H7 (cell line): ENCODE results near the gene HBQ1. TPM values are rescaled to one million over a fixed set of nuclear protein-coding genes. Genes with fewer than 3 reads are reported as not detected.
A peak's percentile ranks its signal among the peaks of the same experiment; 100 is the strongest.

ENCODE experiments used
- DNase-seq: peaks from one replicate; pipeline ENCODE4 v3.0.0; 2012
- H3K27me3 ChIP-seq: 2 replicates; pipeline ENCODE4 v1.6.0; 2011; ENCODE audit warnings: mild to moderate bottlenecking, low read length; ENCODE audit not compliant: control insufficient read depth, insufficient read depth
- H3K36me3 ChIP-seq: replicated peaks from 2 replicates; pipeline ENCODE4 v1.5.1; 2011; ENCODE audit warnings: low read length; ENCODE audit not compliant: control insufficient read depth, insufficient read depth
- H3K4me3 ChIP-seq: 2 replicates; pipeline ENCODE4 v1.5.1; 2011; ENCODE audit warnings: low read depth, mild to moderate bottlenecking, control low read depth, low read length, moderate library complexity; ENCODE audit not compliant: insufficient read depth
- total RNA-seq: library from RNA; depleted of rRNA; stranded (reverse); fragments of >200 nt; shearing (Covaris generic); gene quantifications from 2 replicates; pipeline ENCODE4 v1.2.3, GENCODE V29; 2014; rRNA removed

Gene HBQ1
- 0.59 and 1.6 TPM in 2 replicates for total RNA-seq

DNA sequence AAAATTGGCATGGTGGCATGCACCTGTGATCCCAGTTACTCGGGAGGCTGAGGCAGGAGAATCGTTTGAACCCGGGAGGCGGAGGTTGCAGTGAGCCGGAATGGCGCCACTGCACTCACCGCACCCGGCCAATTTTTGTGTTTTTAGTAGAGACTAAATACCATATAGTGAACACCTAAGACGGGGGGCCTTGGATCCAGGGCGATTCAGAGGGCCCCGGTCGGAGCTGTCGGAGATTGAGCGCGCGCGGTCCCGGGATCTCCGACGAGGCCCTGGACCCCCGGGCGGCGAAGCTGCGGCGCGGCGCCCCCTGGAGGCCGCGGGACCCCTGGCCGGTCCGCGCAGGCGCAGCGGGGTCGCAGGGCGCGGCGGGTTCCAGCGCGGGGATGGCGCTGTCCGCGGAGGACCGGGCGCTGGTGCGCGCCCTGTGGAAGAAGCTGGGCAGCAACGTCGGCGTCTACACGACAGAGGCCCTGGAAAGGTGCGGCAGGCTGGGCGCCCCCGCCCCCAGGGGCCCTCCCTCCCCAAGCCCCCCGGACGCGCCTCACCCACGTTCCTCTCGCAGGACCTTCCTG, at the start of gene HBQ1:
Gene HBQ1 (plus strand): TSS at position 359 of the 575 bp plus-strand sequence. CDS start 28 bp downstream, at position 387.
- Histone ChIP-seq H3K36me3 (no peaks in the 10 kb centered on the region; the same call in 1 of the 2 replicates), H3K4me3 (peak within 1 kb of the TSS; percentile 39), H3K27me3 (peaks cover 54% of the 10 kb centered on the region)
- DNase-seq, result peak; percentile 95

DNA sequence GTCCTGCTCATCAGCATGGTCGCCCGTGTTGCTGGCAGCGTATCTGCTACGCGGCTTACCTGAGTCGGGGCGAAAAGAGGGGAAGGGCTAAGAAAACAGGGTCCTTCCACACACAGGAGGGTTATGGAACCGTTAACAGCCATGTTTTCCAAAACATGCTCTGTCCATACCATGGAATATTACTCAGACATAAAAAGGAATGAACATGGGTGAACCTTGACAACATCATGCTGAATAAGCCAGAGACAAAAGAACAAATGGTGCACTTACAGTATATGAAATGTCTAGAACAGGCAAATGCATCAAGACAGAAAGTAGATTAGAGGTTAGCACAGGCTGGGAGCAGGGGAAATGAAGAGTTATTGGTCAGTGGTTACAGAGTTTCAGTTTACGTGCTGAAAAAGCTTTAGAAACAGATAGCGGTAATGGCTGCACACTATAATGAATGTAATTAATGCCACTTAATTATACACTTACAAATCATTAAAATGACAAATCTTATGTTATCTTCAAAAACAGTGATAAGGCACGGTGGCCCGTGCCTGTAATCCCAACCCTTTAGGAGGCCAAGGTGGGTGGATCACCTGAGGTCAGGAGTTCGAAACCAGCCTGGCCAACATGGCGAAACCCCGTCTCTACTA, 49.6 kb upstream of the HBQ1 start:
- H3K36me3 ChIP-seq, result no peaks in the 10 kb centered on the region; the same call in 1 of the 2 replicates
- H3K27me3 ChIP-seq, result no peaks in the 10 kb centered on the region
- H3K4me3 ChIP-seq, result no peak overlapping the region
- DNase-seq, result no peak

DNA sequence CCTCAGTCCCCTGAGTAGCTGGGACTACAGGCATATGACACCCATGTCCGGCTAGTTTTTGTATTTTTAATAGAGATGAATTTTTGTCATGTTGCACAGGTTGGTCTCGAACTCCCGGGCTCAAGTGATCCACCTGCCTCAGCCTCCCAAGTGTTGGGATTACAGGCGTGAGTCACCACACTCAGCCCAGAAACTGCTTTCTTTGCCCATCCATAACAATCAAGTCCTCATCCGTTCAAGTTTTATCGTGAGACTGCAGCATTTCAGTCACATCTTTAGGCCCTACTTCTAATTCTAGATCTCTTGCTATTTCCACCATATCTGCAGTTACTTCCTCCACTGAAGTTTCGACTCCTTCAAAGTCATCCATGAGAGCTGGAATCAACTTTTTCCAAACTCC, 48.1 kb upstream of the HBQ1 start:
- no peak overlapping the region for H3K4me3 ChIP-seq
- H3K27me3 ChIP-seq, result no peaks in the 10 kb centered on the region
- H3K36me3 ChIP-seq, result no peaks in the 10 kb centered on the region
- DNase-seq, result no peak

DNA sequence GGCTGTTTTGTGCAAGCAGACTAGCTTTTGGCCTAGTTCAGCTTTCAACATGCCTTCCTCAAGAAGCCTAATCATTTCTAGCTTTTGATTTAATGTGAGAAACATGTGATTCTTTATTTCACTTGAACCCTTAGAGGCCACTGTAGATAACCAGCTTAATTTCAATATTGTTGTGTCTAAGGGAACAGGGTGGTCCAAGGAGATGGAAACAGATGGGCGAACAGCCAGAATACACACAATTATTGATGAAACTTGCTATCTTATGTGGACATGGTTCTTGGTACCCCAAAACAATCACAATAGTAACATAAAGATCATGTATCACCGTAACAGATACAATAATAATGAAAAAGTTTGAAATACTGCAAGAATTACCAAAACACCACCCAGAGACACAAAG, 46.5 kb upstream of the HBQ1 start:
- DNase-seq, result no peak
- no peak overlapping the region for H3K4me3 ChIP-seq
- no peaks in the 10 kb centered on the region for H3K27me3 ChIP-seq
- no peaks in the 10 kb centered on the region for H3K36me3 ChIP-seq

DNA sequence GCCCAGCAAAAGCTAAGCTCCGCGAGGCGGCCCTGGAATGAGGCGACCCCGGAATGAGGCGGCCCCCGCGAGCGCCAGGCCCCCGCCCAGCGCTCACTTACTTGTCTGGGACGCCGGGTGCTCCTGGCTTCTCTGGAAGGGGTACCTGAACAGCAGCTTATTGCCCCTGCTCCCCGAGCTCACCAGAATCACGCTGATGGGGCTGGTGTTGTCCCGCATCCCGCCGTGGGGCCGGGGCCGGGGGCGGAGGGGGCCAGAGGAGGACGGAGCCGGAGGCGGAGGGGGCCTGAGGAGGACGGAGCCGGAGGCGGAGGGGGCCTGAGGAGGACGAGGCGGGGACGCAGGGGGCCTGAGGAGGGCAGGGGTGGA, 42.2 kb upstream of the HBQ1 start:
- Histone ChIP-seq H3K36me3 (no peaks in the 10 kb centered on the region), H3K4me3 (peak overlapping the region; percentile 60), H3K27me3 (no peaks in the 10 kb centered on the region)
- DNase-seq, result peak; percentile 91

DNA sequence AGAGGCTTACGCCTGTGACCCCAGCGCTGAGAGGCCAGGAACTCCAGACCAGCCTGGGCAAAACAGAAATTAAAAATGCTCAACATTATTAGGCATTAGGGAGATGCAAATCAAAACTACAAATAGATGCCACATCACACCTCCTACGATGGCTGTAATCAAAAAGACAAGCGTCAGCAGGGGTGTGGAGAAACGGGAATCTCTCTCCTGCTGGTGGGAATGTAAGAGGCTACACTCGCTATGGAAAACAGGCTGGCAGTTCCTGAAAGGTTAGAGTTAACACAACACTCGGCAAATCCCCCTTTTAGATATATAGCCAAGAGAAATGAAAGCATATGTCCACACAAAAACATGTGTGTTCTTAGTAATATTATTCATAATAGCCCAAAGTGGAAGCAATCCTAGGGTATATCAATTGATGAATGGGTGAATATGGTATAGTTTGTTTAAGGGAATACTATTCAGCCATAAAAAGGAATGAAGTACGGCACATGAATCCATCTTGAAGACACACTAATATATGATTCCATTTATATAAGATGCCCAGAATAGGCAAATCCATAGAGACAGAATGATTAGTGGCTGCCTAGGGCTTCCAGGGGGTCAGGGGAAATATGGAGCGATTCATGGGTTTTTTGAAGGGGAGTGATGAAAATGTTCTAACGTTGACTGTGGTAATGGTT, 39.9 kb upstream of the HBQ1 start:
- no peak for DNase-seq
- no peaks in the 10 kb centered on the region for H3K36me3 ChIP-seq
- H3K27me3 ChIP-seq, result no peaks in the 10 kb centered on the region
- no peak overlapping the region for H3K4me3 ChIP-seq

DNA sequence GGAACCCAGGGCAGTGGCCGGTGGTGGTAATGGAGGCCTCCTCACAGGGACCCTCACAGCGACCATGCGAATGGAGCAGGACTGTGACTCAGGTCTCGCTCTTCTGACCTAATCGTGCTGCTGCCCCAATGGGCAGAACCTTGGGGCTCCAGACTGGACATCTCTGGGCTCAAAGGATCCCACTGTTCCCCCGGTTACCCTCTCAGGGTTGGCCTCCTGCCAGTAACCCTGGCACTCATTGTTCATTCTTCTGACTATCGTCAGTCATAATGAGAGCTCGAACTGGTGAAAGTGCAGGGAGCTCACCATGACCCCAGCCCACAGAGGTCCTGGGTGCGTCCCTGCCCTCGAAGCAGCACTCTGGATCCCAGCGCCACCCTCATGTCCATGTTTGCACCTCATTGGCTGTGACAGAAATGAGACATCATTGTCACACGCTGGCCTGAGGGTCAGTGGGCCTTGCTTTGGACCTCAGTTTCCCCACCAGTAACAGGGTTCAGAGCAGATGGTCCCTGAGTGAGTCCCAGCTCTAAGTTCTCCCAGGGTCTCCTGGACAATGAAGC, 37.8 kb upstream of the HBQ1 start:
- Histone ChIP-seq H3K27me3 (no peaks in the 10 kb centered on the region), H3K36me3 (no peaks in the 10 kb centered on the region), H3K4me3 (no peak overlapping the region)
- DNase-seq, result no peak

DNA sequence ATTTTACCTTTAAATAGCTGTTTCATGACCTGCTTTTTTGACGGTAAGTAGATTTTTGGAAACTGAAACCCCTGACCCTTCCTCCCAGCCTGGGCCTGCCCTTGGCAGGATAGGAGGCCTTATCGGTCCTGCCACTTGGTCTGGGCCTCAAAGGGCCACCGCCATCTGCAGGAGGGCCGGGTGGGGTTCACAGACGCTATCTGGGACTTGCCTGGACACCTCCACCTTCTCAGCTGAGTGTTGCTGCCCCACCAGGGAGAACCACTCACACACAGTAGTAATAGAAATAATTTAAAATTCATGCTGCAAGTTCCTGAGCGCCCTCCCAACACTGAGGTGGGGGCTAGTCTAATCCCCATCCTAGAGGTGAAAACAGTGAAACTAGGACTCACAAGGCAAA, 37.2 kb upstream of the HBQ1 start:
- H3K27me3 ChIP-seq, result no peaks in the 10 kb centered on the region
- H3K4me3 ChIP-seq, result no peak overlapping the region
- no peak for DNase-seq
- no peaks in the 10 kb centered on the region for H3K36me3 ChIP-seq

DNA sequence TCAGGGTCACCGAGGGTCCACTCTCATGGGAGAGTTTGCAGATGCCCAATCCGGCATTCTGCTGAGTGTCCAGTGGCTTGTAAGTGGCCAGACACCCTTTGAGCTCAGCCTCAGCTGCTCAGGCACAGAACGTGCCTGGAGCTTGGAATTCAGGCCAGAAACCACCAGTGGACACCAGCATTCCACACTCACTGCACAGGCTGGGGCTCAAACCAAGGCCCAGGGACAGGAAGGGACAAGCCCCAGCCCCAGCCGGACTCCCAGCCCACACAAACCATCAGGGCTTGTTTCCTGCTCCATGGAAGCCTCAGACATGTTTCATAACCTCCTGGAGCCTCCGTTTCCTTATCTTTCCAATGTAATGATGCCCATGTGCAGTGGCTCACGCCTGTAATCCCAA, 36.8 kb upstream of the HBQ1 start:
- no peaks in the 10 kb centered on the region for H3K36me3 ChIP-seq
- DNase-seq, result no peak
- no peaks in the 10 kb centered on the region; the same call in 1 of the 2 replicates for H3K27me3 ChIP-seq
- no peak overlapping the region for H3K4me3 ChIP-seq

DNA sequence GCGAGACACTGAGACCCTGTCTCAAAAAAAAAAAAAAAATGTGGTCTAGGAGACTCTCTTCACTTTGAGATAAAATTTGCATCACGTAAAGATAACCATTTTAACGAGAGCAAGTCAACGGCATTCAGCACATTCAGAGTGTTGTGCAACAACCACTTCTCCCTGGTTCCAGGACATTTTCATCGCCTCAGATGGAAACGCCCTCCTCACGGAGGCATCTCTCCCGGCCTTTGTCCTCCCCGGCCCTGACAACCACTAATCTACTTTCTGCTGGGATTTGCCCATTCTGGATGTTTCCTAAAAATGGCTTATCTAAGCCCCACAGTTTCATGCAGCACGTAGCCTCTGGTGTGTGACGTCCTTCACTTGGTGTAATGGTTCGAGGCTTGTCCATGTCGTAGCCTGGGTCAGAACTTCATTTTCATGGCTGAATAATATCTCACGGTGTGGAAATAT, 35.4 kb upstream of the HBQ1 start:
- no peak overlapping the region for H3K4me3 ChIP-seq
- no peaks in the 10 kb centered on the region for H3K36me3 ChIP-seq
- H3K27me3 ChIP-seq, result peaks cover 8% of the 10 kb centered on the region; the same call in 1 of the 2 replicates
- no peak for DNase-seq

DNA sequence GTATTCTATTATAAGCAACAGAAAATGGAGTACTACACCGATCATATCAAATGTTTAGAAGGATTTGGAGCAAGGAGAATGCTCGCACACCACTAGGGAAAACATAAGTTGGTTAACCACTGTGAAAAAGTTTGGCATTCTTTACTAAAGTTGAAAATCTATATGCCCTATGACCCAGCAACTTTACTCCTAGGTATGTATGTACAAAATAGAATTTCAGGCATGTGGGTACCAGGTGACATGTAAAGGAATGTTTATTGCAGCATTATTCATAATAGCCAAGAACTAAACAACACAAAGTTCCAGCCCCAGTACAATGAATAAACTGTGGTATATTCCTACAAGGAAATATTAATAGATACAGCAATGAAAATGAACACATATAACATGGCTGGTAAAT, 33.6 kb upstream of the HBQ1 start:
- Histone ChIP-seq H3K36me3 (no peaks in the 10 kb centered on the region), H3K4me3 (no peak overlapping the region), H3K27me3 (peaks cover 9% of the 10 kb centered on the region; the same call in 1 of the 2 replicates)
- DNase-seq, result no peak

DNA sequence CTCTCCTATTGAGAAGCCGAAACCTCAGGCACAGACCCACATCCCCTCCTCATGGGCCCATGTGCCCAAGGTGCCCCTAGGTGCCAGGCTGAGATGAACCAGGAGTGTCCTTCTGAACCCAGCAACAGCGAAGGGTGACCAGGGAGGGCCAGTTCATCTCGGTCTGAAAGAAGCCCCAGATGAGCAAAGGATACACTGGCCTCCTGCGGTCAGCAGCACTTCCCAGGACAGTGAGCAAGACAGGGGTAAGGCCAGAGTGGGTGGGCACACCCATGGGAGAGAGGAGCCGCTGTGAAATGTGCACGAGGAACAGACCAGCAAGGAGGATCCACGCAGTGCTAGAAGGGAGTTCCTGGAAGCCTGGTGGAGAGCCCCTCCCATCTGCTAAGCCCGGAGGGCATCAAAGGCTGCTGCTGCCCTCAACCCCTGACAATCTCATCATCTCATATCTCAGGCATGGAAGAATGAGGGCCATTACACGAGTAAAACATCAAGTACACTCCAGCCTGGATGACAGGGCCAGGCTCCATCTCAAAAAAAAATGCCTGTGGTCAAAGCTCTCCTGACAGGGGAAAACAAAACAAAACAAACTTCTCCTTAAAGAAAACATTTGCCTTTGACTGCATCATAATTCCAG, 31.1 kb upstream of the HBQ1 start:
- no peaks in the 10 kb centered on the region for H3K36me3 ChIP-seq
- peaks cover 19% of the 10 kb centered on the region for H3K27me3 ChIP-seq
- DNase-seq, result no peak
- no peak overlapping the region for H3K4me3 ChIP-seq

DNA sequence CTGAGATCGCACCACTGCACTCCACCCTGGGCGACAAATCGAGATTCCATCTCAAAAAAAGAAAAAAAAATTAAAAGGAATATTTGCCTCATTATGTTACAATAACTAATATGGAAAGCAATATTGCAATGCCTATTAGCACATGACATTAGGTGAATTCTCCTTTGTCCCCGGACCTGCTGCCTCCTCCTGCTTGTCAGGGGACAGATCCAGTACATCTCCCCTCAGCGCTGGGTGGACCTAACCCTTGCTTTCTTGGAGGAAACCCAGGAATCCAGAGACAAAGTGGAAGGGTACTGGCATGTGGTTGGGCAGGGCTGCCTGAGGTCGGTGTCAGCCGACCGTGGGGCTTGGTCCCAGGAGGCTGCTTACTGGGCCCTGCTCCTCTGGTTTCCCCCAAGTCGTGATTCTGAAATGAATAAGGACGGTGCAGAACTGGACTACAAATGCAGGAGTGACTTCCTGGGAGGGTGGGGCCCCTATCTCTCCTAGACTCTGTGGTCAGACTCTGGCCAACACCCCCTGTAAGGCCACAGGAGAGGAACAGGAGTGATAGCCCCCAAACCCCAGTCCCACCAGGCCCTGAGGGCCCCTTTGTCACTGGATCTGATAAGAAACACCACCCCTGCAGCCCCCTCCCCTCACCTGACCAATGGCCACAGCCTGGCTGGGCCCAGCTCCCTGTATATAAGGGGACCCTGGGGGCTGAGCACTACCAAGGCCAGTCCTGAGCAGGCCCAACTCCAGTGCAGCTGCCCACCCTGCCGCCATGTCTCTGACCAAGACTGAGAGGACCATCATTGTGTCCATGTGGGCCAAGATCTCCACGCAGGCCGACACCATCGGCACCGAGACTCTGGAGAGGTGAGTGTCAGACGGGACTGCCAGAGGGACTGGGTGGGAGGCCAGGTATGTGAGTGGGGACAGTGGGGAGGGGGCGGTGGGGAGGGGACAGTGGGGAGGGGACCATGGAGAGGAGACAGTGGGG, 27.8 kb upstream of the HBQ1 start, which contains the start of gene HBZ:
Gene HBZ (plus strand): TSS at position 504 of the 988 bp plus-strand sequence. CDS start 266 bp downstream, at position 770.
- no peaks in the 10 kb centered on the region for H3K36me3 ChIP-seq
- no peak within 1 kb of the TSS for H3K4me3 ChIP-seq
- peaks cover 41% of the 10 kb centered on the region for H3K27me3 ChIP-seq
- no peak for DNase-seq
